Keratinocyte (primary cell): Measurements from ENCODE around the gene SLC6A2. TPM values are rescaled to one million over a fixed set of nuclear protein-coding genes. Genes with fewer than 3 reads are reported as not detected.

Experiments
- DNase-seq: peaks from one replicate; pipeline ENCODE4 v3.0.0-alpha.2; 2011; ENCODE audit warnings: low read depth, missing footprints, low spot score
- FAIRE-seq: peaks from 2 replicates; lab custom pipeline; 2011; peaks lifted over from hg19 to GRCh38; lab: Jason Lieb, UNC
- H2AFZ ChIP-seq: 2 replicates; pipeline ENCODE4 v1.6.0; 2012; ENCODE audit warnings: low read length, control low read depth, inconsistent platforms; ENCODE audit not compliant: control insufficient read depth
- H3K27ac ChIP-seq: 2 replicates; pipeline ENCODE4 v1.5.1; 2011; ENCODE audit warnings: low read length; ENCODE audit not compliant: control insufficient read depth, insufficient read depth
- H3K27me3 ChIP-seq: 3 replicates; pipeline ENCODE4 v1.6.0; 2011; ENCODE audit warnings: low read length; ENCODE audit not compliant: control insufficient read depth, insufficient read depth; ENCODE audit errors: extremely low read depth
- H3K36me3 ChIP-seq, 2 experiments: 2 replicates in 1 of 2; 3 replicates in 1 of 2; pipeline ENCODE4 v1.5.1; 2011; ENCODE audit warnings: low read length in 2 of 2, mild to moderate bottlenecking in 1 of 2; ENCODE audit not compliant: control insufficient read depth in 2 of 2, insufficient read depth in 2 of 2; ENCODE audit errors: extremely low read depth in 1 of 2
- H3K4me1 ChIP-seq: 3 replicates; pipeline ENCODE4 v1.5.1; 2011; ENCODE audit warnings: low read length; ENCODE audit not compliant: control insufficient read depth, insufficient read depth; ENCODE audit errors: extremely low read depth
- H3K4me2 ChIP-seq: 3 replicates; pipeline ENCODE4 v1.6.0; 2011; ENCODE audit warnings: low read depth, low read length; ENCODE audit not compliant: control insufficient read depth, insufficient read depth; ENCODE audit errors: extremely low read depth
- H3K4me3 ChIP-seq, 3 experiments: fragments of 200-600 bp in 1 of 3; sonication (generic) in 1 of 3; 2 replicates in 2 of 3; 3 replicates in 1 of 3; pipeline ENCODE4 v1.5.1; 2011 to 2016; ENCODE audit warnings: low read length in 3 of 3, mild to moderate bottlenecking in 3 of 3, control low read depth in 2 of 3, inconsistent platforms in 1 of 3, low read depth in 1 of 3, mixed read lengths in 1 of 3, mixed run types in 1 of 3, moderate library complexity in 1 of 3; ENCODE audit not compliant: control insufficient read depth in 2 of 3, insufficient read depth in 2 of 3; ENCODE audit errors: extremely low read depth in 1 of 3
- H3K79me2 ChIP-seq: 2 replicates; pipeline ENCODE4 v1.6.0; 2012; ENCODE audit warnings: low read length; ENCODE audit not compliant: control insufficient read depth, insufficient read depth
- H3K9ac ChIP-seq: 3 replicates; pipeline ENCODE4 v1.6.0; 2011; ENCODE audit warnings: low read length; ENCODE audit not compliant: control insufficient read depth, insufficient read depth; ENCODE audit errors: extremely low read depth
- H3K9me1 ChIP-seq: 3 replicates; pipeline ENCODE4 v1.6.0; 2011; ENCODE audit warnings: low read length; ENCODE audit not compliant: control insufficient read depth, insufficient read depth; ENCODE audit errors: extremely low read depth
- H3K9me3 ChIP-seq: 2 replicates; pipeline ENCODE4 v1.5.1; 2012; ENCODE audit warnings: low read depth, low read length; ENCODE audit not compliant: control insufficient read depth
- H4K20me1 ChIP-seq: 3 replicates; pipeline ENCODE4 v1.6.0; 2011; ENCODE audit warnings: low read length; ENCODE audit not compliant: control insufficient read depth, insufficient read depth; ENCODE audit errors: extremely low read depth
- CTCF ChIP-seq, 3 experiments: IDR thresholded peaks in 1 of 3; conservative IDR thresholded peaks in 1 of 3; optimal IDR thresholded peaks in 1 of 3; 2 replicates in 2 of 3; 3 replicates in 1 of 3; pipeline versions ENCODE3 to v1.5.1; 2011; ENCODE audit warnings: low read length in 3 of 3, mild to moderate bottlenecking in 3 of 3, moderate library complexity in 2 of 3, control low read depth in 1 of 3, inconsistent platforms in 1 of 3; ENCODE audit not compliant: insufficient read depth in 2 of 3; ENCODE audit errors: extremely low read depth in 1 of 3
- EZH2 ChIP-seq: IDR thresholded peaks from one replicate; pipeline ENCODE4 v1.6.1; 2012; ENCODE audit warnings: inconsistent platforms, mild to moderate bottlenecking, low read length, moderate library complexity
- dilution Hi-C: fragments of 300-500 bp; cut with MboI; formaldehyde crosslinking; loops from one replicate; pipeline ENCODE4 v1.7.0; 2020; ENCODE audit warnings: low sequenced_read_pairs; ENCODE audit not compliant: extremely low pct_ligation_motif_present
- polyA plus RNA-seq, 5 experiments: library from polyadenylated mRNA; depleted of rRNA in 3 of 5; stranded (reverse) in 3 of 5; stranded (forward) in 1 of 5; unstranded in 1 of 5; fragments of >200 nt; gene quantifications; 1 replicate in 1 of 5; 2 replicates in 3 of 5; 3 replicates in 1 of 5; pipeline versions ENCODE4 v1.2.1 to v1.2.3, GENCODE V29; 2011 to 2012; ENCODE audit warnings: missing spikeins in 2 of 5, low read depth in 1 of 5, low replicate concordance in 1 of 5

The SLC6A2 gene
- polyA plus RNA-seq, 1 donor (not counting 4 experiments of a cell fraction or from before 2014, with no cell fraction given): 0.20 TPM

GRCh38 chr16:55700067-55700466, 44.3 kb downstream of the SLC6A2 start:
- Histone ChIP-seq H3K9ac (no peak overlapping the region), H4K20me1 (no peaks in the 10 kb centered on the region), H3K79me2 (no peaks in the 10 kb centered on the region), H3K27me3 (no peaks in the 10 kb centered on the region), H3K27ac (no peak overlapping the region), H3K36me3 (no peaks in the 10 kb centered on the region), H2AFZ (no peak overlapping the region), H3K4me2 (no peak overlapping the region), H3K9me3 (no peaks in the 10 kb centered on the region), H3K4me3 (no peak overlapping the region), H3K4me1 (no peaks in the 10 kb centered on the region), H3K9me1 (no peaks in the 10 kb centered on the region)
- TF ChIP-seq CTCF (optimal IDR thresholded peaks at IDR 0.05 in 1 of 3, IDR thresholded peaks at IDR 0.05 in 1 of 3, conservative IDR thresholded peaks at IDR 0.05 in 1 of 3; ENCODE audit: extremely low read depth in 1 of 3, insufficient read depth in 2 of 3, low read length in 3 of 3) (no peak), EZH2 (no peak)
- dilution Hi-C loops: loop anchor here (25.0 kb wide), 1 partner anchor 137 kb away; the partner anchor contains the start of gene CES1
- FAIRE-seq (no peak), DNase-seq (no peak)

- TF ChIP-seq EZH2 (no peak), CTCF (optimal IDR thresholded peaks at IDR 0.05 in 1 of 3, IDR thresholded peaks at IDR 0.05 in 1 of 3, conservative IDR thresholded peaks at IDR 0.05 in 1 of 3; ENCODE audit: extremely low read depth in 1 of 3, insufficient read depth in 2 of 3, low read length in 3 of 3) (no peak)
- DNase-seq (no peak), FAIRE-seq (no peak)
- Histone ChIP-seq H3K4me3 (no peak overlapping the region), H3K4me1 (no peaks in the 10 kb centered on the region), H3K9ac (no peak overlapping the region), H2AFZ (no peak overlapping the region), H3K27ac (no peak overlapping the region), H3K36me3 (no peaks in the 10 kb centered on the region), H3K9me3 (no peaks in the 10 kb centered on the region), H3K79me2 (no peaks in the 10 kb centered on the region), H3K9me1 (no peaks in the 10 kb centered on the region), H3K27me3 (no peaks in the 10 kb centered on the region), H4K20me1 (no peaks in the 10 kb centered on the region), H3K4me2 (no peak overlapping the region)
- dilution Hi-C loops: loop anchor here (25.0 kb wide), 1 partner anchor 136 kb away; the partner anchor contains the start of gene CES1
These were observed 45.2 kb downstream of the SLC6A2 start for GRCh38 chr16:55700961-55701360.
